ENCODE measurements around the gene NIPAL4.
"Not testable (repeated sequence)": the region's sequence is repeated elsewhere in the genome, so short reads cannot be mapped to it uniquely, and the experiment has no call there.

Gene NIPAL4

DNA sequence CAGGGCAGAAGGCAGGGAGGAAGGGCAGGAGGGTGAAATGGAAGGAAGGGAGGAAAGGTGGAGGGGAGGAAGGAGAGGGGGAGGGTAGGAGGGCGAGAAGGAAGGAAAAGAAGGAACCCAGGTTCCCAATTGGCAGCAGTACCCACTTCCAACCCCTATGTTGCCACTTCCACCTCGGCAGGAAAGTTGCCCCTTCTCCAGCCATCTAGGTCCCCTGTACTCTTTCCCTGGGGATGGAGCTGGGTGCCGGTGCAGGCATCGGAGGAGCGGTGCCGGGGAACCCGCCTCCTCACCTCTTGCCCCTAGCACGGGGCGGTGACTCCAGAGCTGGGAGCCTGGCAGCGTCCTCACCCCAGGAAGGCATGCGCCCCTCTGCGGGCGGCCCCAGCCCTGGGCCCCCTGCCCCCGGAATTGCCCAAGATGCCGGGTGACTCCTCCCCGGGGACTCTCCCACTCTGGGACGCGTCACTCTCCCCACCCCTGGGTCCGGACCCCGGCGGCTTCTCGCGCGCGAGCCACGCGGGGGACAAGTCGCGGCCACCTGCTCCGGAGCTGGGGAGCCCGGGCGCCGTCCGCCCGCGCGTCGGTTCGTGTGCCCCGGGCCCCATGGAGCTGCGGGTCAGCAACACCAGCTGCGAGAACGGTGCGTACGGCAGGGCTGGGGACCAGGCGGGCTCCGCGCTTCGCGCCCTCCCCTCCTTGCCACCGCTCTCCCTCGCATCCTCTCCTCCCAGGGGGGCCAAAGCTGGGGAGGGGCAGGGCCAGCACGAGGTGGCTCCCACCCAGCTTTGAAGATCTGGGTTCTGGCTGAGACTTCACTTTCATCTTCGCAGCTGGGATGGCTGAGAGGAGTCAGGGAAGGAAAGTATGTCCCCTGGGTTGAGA is at the start of gene NIPAL4:
Gene NIPAL4 (plus strand): TSS at position 499 of the 885 bp plus-strand sequence. CDS start 108 bp downstream, at position 607.
- DNase-seq (ENCODE audit: low read depth, low spot score): no peak

DNA sequence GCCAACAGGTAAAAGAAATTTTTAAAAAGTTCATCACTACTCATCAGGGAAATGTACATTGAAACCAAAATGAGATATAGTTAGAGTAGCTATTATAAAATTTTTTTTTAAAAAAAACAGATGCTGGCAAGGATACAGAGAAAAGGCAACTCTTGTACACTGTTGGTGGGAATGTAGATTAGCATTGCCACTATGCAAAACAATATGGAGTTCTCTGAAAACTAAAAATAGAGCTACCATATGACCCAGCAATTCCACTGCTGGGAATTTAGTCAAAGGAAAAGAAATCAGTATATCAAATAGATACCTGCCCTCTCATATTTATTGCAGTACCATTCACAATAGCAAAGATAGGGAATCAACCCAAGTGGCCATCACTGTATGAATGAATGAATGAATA is 44.2 kb upstream of the NIPAL4 start:
- no peak for DNase-seq (ENCODE audit: low read depth, low spot score)

DNA sequence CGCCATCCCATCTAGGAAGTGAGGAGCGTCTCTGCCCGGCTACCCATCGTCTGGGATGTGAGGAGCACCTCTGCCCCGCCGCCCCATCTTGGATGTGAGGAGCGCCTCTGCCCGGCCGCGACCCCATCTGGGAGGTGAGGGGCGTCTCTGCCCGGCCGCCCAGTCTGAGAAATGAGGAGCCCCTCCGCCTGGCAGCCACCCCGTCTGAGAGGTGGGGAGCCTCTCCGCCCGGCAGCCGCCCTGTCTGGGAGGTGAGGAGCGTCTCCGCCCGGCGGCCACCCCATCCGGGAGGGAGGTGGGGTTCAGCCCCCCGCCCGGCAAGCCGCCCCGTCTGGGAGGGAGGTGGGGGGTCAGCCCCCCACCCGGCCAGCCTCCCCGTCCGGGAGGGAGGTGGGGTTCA is 40.5 kb upstream of the NIPAL4 start:
- not testable (repeated sequence) for DNase-seq (ENCODE audit: low read depth, low spot score)

DNA sequence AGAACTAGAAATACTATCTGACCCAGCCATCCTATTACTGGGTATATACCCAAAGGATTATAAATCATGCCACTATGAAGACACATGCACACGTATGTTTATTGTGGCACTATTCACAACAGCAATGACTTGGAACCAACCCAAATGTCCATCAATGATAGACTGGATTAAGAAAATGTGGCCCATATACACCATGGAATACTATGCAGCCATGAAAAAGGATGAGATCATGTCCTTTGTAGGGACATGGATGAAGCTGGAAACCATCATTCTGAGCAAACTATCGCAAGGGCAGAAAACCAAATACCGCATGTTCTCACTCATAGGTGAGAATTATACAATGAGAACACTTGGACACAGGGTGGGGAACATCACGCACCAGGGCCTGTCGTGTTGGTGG is 30.1 kb upstream of the NIPAL4 start:
- DNase-seq (ENCODE audit: low read depth, low spot score): not testable (repeated sequence)

DNA sequence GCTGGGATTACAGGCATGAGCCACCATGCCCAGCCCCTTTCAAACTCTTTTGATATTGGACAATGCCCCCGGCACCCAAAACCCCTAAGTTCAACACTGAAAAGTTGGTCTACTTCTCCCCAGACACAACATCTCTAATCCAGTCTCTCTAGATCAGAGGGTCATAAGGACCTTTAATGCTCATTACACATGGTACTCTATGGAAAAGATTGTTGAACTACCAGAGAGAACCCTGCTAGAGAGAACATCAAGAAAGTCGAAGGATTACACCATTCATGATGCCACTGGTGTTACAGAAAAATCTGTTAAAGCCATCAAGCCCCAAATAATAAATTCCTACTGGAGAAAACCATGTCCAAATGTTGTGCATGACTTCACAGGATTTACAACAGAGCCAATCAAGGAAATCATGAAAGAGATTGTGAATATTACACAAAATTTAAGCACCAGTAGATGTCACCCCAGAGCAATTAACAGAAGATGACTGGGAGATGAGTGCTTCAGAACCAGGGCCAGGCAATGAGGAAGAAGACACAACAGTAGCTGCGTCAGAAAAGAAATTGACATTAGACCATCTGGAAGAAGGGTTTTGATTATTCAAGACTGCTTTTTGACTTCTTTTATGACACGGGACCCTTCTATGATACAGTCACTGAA is 28.3 kb upstream of the NIPAL4 start:
- DNase-seq (ENCODE audit: low read depth, low spot score): no peak

DNA sequence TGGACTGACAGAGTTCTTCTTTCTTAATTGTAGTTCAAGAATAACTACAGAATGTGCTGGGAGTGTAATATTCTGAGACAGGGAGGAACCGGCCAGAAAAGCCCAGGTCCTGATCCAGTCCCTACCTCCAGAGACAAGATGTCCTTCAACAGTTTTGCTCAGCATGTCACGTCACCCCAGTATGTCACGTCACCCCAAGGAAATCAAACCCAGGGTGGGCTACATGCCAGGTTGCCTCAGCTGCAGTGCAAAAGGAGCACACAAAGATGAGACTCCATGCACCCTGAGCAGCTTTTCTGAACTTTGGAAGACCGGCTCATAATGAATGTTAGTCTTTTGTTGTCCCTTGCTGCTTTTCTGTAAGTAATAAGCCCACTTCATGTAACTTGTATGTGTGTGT is 25.9 kb upstream of the NIPAL4 start:
- no peak for DNase-seq (ENCODE audit: low read depth, low spot score)

DNA sequence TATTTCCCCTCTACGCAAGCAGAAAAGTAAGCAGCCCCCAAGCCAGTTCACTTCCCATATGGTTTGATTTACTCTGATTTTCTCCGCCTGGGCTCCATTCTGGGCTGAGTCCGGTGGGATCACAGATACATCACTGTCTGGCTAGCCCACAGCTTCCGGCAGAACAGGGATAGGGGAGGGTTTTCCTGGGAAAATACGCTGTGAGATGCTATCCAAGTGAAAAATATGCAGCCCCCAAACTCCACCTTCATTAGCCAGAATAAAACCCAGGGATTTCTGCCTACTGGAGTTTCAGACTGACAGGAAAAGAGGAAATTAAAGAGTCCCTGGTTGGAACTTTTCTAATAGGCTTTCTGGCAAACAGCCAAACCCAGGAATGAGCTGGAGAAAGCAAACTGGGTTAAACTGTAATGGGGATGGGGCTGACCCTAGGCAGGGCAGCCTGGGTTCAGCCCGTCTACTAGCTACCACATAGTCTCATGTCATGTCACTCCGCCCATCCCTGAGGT is 16.9 kb upstream of the NIPAL4 start:
- no peak for DNase-seq (ENCODE audit: low read depth, low spot score)

DNA sequence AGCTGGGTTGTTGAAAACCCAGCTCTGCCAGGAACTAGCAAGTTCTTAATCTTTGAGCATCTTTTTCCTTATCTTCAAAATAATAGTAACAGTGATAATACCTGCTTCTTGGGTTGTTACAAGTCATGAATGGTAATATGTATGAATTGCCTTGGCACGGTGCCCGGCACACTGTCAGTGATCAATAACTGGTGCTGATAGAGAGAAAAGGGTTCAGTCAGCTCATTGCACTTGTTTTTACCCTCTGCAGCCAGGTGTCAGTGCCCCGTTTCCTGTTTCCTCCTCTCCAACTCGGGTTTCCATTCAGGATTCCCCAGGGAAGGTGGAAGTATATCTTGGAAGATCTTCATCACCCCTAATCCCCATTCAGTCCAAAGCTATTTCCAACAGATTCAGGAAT is 15.8 kb upstream of the NIPAL4 start:
- no peak for DNase-seq (ENCODE audit: low read depth, low spot score)

DNA sequence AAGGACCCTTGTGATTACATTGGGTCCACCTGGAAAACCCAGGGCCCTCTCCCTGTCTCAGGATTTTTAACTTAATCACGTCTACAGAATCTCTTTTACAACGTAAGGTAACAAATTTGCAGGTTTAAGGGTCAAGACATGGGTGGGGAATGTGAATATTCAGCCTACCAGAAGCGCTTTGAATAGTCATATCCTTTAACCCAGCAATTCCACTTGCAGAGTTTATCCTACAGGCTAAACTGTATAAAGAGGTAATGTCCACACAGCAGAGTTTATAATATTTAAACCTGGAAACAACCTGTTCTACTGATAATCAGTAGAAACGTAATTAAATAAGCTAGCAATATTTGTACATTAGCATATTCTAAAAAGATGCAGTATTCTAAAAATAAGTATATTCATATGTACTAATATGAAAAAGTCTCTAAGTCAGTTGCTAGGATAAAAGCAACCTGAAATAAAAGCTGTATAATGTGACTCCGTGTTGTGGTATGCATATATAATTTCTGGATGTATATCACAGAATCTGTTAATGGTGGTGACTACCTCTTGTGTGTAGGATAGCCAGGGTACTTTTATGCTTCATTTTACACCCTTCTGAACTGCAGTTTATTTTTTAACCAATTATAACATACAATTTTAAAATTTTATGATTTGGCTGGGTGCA is 14.1 kb upstream of the NIPAL4 start:
- no peak for DNase-seq (ENCODE audit: low read depth, low spot score)

DNA sequence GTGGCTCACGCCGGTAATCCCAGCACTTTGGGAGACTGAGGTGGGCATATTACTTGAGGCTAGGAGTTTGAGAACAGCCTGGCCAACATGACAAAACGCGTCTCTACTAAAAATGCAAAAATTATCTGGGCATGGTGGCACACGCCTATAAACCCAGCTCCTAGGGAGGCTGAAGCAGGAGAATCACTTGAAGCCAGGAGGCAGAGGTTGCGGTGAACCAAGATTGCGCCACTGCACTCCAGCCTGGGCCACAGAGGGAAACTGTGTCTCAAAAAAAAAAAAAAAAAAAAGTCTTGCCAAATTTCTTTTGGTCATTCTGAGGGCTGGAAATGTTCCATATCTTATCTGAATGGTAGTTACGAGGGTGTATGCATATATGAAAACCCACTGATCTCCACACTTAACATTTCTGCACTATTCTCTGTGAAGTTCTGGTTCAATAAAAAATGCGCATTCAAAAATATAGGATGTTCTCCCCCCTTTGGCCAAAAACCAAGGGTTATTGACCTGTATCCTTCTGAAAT is 13.5 kb upstream of the NIPAL4 start:
- no peak for DNase-seq (ENCODE audit: low read depth, low spot score)

DNA sequence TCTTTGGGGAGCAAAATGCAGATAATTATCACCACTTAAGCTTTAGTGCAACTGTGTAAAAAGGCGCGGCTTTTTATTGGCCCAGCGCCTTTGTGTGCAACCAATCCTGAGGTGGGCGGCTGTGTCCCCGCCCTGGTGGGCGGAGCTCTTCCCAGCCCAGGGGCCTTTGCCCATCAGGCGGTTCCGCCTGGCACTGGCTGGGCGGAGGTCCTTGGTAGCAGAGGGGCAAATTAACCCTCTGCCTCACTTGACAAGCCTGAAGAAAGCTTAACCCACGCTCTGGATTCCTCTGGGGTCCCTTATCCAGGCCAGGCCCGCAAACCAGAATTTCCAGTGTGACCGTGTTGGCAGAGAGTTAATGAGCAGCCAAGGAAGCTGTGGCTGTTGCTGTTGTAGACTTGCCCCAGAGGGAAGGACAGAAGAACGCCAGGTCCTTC is 12.8 kb upstream of the NIPAL4 start:
- no peak for DNase-seq (ENCODE audit: low read depth, low spot score)

DNA sequence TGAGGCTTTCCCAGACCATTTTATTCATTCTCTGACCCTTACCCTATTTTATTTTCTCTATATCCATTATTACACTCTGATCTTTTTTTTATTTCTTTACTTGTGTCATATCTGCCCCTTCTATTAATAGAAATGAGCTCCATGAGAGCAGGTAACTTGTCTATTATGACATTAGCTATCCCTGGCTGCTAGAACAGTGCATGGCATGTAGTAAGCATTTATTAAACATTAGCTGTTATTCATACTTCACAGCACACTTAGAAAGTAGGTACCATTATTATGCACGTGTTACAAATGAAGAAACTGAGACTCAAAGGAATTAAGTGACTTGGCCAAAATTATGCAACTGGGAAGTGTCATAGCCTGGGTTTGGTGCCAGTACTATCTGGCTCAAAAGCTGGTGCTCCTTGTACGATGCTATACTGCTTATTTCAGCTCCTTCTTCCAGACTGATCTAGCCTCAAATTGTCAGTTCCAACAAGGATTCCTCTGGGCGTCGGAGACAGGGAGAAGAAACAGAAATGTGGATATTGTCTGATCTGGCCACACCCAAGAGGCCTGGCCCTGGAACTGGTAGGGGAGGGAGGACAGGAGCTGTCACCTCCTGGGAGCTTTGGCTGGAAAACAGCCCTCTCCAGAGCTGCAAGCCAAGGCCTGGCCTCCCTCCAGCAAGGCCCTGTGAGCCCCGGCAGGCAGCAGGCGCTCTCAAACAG is 10.8 kb upstream of the NIPAL4 start:
- no peak for DNase-seq (ENCODE audit: low read depth, low spot score)

DNA sequence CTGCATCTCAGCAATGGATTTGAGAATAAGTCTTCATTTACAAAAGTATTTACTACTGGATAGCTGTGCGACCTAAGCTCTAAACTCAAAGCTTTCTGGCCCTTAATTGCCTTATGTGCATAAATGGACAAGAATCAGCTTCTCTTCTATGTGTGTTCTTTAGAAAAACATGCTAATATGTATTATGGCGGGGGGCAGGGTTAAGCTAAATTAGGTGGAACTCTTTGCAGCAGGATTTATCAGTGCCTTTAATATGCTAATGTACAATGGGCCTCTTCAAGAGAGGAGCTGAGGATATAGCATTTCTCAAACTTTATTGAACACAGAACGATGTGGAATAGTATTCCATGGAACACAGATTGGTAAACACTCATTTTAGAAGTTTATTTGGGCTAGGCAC is 10.0 kb upstream of the NIPAL4 start:
- no peak for DNase-seq (ENCODE audit: low read depth, low spot score)

DNA sequence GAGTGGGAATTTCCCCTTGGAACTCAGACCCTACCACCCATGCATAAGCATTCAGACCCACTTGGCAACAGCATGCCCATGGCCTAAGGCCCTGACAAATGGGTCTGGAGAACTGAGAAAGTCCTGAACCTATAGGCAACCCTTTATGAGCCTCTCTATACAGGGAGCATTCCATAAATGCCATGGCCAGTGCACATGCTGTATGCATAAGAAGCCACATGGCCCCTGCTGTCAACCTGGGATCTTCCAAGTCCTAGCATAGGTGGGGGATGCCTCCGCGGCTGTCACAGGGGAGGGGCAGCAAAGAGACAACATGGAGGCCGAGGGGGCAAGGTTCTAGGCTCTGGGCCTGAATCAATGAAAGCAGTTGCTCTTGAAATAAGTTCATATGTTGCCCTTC is 8.2 kb upstream of the NIPAL4 start:
- DNase-seq (ENCODE audit: low read depth, low spot score): no peak

DNA sequence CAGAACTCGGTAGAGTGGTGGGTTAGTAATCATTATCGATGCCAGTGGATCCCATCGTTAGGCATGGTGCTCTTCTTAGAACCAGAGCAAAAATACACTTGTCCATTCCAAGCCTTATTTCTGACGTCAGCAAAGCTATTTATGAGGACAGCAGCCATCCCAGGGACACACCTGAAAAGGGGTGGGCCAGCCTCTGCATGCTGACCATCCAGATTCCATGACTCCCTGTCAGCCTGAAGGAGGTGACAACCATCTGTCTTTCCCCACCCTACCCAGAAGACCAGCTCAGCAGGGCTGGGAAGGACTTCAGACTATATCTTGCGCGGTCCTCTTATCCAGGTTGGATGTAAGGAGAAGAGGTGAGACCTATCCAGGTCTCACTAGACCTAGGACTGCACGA is 5.7 kb upstream of the NIPAL4 start:
- DNase-seq (ENCODE audit: low read depth, low spot score): no peak

DNA sequence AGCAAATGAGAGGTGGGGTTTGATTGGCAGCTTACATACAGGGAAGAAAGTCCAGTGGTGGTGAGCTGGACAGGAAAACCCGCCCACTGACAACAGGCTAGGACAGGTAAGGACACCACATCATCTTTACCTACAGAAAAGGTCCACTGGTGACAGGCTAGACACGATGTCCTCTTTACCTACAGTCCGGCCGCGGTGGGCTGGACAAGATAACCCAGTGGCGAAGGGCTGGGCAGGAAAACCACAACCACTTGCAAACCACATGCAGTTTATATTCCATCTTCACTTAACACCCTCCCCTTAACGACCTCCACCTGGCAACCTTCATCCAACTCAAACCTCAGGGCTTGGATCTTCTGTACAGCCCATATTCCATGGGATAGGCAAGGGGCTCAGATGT is 5.0 kb upstream of the NIPAL4 start:
- DNase-seq (ENCODE audit: low read depth, low spot score): no peak

DNA sequence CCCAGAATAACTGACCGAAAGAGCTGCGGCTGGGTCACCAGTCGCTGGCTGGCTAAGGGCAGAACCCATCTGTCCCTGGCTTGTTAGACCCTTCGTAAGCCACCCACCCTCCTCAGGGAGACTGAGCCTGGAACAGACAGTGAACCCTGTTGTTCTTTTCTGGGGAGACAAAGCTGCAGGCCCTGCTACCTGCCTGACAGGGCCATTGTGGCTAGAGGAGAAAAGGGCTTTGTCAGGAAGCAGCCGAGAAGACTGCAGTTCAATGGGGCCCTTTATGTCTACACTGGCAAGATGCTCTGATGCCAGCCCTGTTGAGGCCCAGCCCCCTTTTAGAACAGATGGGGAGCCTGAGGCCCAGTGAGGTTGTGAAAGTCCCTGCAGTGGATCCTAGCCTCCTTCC is 3.7 kb upstream of the NIPAL4 start:
- DNase-seq (ENCODE audit: low read depth, low spot score): no peak

DNA sequence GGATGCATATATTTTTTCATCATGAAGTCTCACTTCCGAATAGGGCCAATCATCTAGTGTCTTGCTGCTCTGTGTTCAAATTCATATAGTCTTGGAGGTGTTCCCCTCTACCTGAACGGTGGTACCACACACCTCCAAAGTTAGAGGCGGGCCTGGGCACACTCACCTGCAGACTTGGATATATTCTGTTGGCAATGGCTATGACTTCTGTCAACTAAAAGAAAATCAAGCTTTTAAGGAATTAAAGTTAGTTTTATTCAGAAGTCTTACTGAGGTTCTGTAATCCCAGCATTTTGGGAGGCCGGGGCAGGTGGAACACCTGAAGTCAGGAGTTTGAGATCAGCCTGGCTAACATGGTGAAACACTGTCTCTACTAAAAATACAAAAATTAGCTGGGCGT is 2.6 kb upstream of the NIPAL4 start:
- no peak for DNase-seq (ENCODE audit: low read depth, low spot score)

DNA sequence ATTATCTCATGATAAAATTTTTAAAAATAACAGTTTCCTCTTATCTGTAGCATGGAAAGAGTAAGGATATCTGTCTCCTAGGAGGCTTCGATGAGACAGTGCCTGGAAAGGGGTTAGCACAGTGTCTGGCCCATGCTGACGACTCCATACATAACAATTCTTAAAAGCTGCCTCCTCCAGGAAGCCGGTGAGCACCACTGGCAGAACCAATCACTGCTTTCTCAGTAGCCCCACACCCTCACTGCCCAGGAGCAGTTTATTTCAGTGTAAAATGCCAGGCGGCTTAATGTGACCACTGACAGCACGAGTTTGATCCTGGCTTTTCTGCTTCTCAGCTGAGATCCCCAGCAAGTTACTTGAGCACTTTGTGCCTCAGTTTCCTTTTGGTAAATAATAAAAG is 1.2 kb upstream of the NIPAL4 start:
- DNase-seq (ENCODE audit: low read depth, low spot score): no peak

DNA sequence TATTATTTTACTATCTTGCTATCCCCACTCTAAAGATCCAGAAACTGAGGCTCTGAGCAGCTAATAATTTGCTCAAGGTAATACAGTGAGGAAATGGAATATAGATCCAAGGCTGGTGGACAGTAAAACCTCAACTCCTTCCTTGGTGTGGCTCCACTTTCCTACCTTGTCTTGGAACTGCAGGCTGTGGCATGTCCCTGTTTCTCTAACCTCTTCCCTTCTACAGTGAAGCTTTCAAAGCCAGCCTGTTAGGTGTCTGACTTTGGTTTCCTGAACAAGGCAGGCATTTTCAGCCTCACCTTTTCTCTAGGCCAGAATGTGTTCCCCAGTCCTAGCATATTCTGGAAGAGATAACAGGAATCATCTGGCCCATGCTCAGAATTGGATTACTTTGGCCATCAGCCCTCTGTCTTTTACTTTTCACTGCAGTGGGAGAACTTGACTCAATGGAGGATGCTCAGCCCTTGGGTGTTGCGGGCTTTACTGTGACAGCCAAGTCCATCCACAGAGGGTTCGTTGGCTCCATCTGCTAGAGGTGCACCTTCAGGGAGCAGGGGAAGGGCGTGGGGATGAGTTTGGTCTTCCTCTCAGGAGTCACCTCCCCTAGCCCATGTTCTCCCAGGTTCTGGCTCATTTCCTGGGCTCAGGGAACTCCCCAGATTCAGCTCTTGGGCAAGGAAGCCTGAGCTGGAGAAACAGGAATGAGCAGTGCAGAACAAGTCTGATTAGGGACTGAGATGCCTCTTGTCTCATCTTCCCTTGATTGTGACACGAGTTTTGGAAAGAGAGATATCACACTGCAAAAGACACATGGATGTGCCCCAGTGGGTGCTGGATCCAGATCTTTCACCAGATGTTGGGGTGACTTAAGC is 1.1 kb downstream of the NIPAL4 start:
- DNase-seq (ENCODE audit: low read depth, low spot score): no peak

DNA sequence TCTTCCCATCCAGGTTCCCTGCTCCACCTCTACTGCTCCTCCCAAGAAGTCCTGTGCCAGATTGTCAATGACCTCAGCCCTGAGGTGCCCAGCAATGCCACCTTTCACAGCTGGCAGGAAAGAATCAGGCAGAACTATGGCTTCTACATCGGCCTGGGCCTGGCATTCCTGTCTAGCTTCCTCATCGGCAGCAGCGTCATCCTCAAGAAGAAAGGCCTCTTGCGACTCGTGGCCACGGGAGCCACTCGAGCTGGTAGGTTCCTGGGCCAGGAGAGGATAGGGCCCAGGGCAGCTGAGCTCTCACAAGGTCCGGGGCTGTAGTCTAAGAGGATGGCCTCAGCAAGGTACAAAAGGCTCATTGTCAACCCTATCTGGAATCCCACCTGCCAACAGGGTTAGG is 3.1 kb downstream of the NIPAL4 start:
- no peak for DNase-seq (ENCODE audit: low read depth, low spot score)

Measured in brain pericyte (primary cell).